Activated naive CD8-positive, alpha-beta T cell treated with anti-CD3 and anti-CD28 coated beads, Interleukin-2, amount 50 U/mL, for 24 hours (primary cell): ENCODE data around the gene DSTN.

ENCODE experiments used
- ATAC-seq: fragments of 150-1000 bp; cut with Tn5 transposase; one replicate; pipeline ENCODE4 v1.10.0; 2021
- DNase-seq: peaks from one replicate; pipeline ENCODE4 v3.0.0; 2021
- H3K27ac Mint-ChIP-seq: one replicate; pipeline ENCODE4 v1.8.0; 2021; ENCODE audit warnings: mild to moderate bottlenecking, mixed read lengths
- H3K27me3 Mint-ChIP-seq: one replicate; pipeline ENCODE4 v1.8.0; 2021; ENCODE audit warnings: mixed read lengths
- H3K36me3 Mint-ChIP-seq: one replicate; pipeline ENCODE4 v1.8.0; 2021; ENCODE audit warnings: low read depth, mixed read lengths
- H3K4me1 Mint-ChIP-seq: one replicate; pipeline ENCODE4 v1.8.0; 2021; ENCODE audit warnings: mixed read lengths
- H3K4me3 Mint-ChIP-seq: one replicate; pipeline ENCODE4 v1.8.0; 2021; ENCODE audit warnings: mild to moderate bottlenecking, moderate library complexity, mixed read lengths
- H3K9me3 Mint-ChIP-seq: one replicate; pipeline ENCODE4 v1.8.0; 2021; ENCODE audit warnings: mixed read lengths

The DSTN gene

DNA sequence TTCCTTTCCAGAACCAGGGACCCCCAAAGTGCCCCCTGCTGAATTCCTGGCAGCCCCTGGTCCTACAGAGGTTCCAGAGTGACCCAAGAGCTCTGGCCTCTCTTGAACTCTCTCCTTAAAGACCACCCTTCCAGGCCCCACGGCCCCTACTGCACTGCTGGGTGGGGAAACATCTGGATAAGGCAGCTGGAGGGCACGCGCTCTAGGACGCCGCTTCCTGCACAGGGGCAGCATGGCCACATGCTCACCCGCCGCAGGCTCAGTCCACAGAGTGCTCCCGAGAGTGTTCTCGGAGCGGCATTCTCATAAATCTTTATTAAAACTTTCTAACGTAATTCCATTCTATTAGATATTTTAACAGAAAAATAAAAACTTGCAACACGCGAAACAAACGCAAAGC is 75.1 kb downstream of the DSTN start:
- H3K4me3 Mint-ChIP-seq: no peak overlapping the region

GRCh38 chr20:17645546-17646208 is 75.8 kb downstream of the DSTN start:
- Mint-ChIP-seq H3K36me3 (no peaks in the 10 kb centered on the region), H3K4me1 (peaks cover 25% of the 10 kb centered on the region), H3K27me3 (no peaks in the 10 kb centered on the region), H3K27ac (no peak overlapping the region), H3K4me3 (no peak overlapping the region), H3K9me3 (no peaks in the 10 kb centered on the region)
- ATAC-seq (no peak), DNase-seq (no peak)

More for the DNA sequence above, 75.1 kb downstream of the DSTN start:
- ATAC-seq (no peak), DNase-seq (no peak)
- Mint-ChIP-seq H3K4me1 (peaks cover 22% of the 10 kb centered on the region), H3K27me3 (no peaks in the 10 kb centered on the region), H3K27ac (no peak overlapping the region), H3K9me3 (no peaks in the 10 kb centered on the region), H3K36me3 (no peaks in the 10 kb centered on the region)

DNA sequence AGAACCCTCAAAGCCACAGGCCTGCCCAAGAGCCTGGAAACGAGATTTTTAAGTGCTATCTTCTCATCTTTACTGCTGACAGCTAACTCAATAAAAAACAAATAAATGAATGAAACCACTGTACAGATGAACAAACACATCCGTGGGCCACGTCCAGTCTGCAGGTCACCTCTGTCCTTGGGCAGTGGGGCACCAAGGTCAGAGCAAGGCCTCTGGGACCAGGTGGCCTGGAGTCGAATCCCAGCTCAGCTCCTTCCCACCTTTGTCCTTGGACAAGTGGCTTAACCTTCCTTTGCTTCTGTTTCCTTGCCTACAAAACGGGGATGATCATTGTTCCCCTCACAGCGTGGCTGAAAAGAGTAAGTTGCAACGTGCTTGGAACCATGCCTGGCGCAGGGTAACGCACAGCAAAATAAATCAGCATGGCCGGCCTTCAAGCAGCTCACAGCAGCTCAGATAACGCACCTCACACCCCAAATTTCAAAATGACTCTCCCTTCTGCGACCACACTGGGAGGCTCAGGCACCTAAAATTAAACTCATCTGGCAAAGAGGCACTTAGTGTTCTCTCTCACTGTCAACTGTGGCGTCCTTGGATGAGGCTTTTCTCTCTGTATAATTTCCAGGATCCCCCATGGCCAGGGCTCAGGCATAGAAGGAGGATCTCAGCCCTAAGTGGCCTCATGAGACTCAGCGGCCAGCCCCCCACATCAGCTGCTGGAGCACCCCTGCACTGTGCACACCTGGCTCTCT is 76.5 kb downstream of the DSTN start:
- no peak overlapping the region for H3K4me3 Mint-ChIP-seq
- no peak overlapping the region for H3K27ac Mint-ChIP-seq
- H3K27me3 Mint-ChIP-seq: no peaks in the 10 kb centered on the region
- ATAC-seq (no peak), DNase-seq (no peak)
- no peaks in the 10 kb centered on the region for H3K36me3 Mint-ChIP-seq
- peaks cover 28% of the 10 kb centered on the region for H3K4me1 Mint-ChIP-seq
- H3K9me3 Mint-ChIP-seq: no peaks in the 10 kb centered on the region

DNA sequence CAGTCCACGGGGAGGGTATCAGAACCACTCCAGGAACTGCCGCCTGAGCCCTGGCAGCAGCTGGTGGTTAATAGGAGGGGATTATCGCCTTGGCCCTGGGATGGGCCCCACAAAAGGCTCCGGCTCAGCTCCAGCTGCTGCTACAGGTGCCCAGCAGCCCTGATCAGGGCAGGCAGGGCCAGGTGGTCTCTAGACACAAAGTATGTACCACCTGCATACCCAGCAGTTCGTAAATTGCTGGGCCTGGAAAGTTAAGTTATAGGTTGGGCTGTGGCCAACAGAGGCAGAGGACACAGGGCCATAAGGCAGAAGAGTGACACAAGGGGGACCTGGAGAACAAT is 77.1 kb downstream of the DSTN start:
- ATAC-seq: no peak
- Mint-ChIP-seq H3K4me3 (no peak overlapping the region), H3K9me3 (no peaks in the 10 kb centered on the region), H3K27me3 (no peaks in the 10 kb centered on the region), H3K27ac (no peak overlapping the region), H3K36me3 (no peaks in the 10 kb centered on the region), H3K4me1 (peaks cover 28% of the 10 kb centered on the region)
- no peak for DNase-seq

GRCh38 chr20:17647391-17648314 is 77.8 kb downstream of the DSTN start:
- Mint-ChIP-seq H3K4me1 (peaks cover 28% of the 10 kb centered on the region), H3K36me3 (no peaks in the 10 kb centered on the region), H3K27me3 (no peaks in the 10 kb centered on the region), H3K9me3 (no peaks in the 10 kb centered on the region), H3K27ac (no peak overlapping the region), H3K4me3 (no peak overlapping the region)
- DNase-seq (no peak), ATAC-seq (no peak)

DNA sequence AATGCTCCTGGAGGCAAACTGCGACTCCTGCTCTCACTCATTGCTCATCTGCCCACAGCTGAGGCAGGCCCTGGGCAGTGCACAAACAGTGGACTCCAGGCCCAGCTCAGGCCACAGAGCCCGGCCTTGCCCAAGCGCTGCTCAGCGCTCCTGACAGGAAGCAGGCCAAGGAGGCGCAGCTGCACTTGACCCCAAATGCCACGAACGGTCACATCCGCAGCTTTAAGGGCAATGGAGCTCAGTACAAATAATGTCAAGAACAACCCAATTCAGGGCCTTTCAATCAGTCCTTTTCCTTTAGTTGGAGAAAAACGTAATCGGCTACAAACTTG is 78.4 kb downstream of the DSTN start:
- Mint-ChIP-seq H3K9me3 (no peaks in the 10 kb centered on the region), H3K4me3 (no peak overlapping the region), H3K4me1 (peaks cover 28% of the 10 kb centered on the region), H3K27me3 (no peaks in the 10 kb centered on the region), H3K27ac (no peak overlapping the region), H3K36me3 (no peaks in the 10 kb centered on the region)
- no peak for DNase-seq
- ATAC-seq: no peak

- Mint-ChIP-seq H3K4me3 (no peak overlapping the region), H3K9me3 (no peaks in the 10 kb centered on the region), H3K4me1 (peaks cover 26% of the 10 kb centered on the region), H3K27me3 (no peaks in the 10 kb centered on the region), H3K36me3 (no peaks in the 10 kb centered on the region), H3K27ac (no peak overlapping the region)
- peak; percentile 57 for DNase-seq
- ATAC-seq: peak; percentile 49
Measured at GRCh38 chr20:17648791-17649730, 79.2 kb downstream of the DSTN start.

DNA sequence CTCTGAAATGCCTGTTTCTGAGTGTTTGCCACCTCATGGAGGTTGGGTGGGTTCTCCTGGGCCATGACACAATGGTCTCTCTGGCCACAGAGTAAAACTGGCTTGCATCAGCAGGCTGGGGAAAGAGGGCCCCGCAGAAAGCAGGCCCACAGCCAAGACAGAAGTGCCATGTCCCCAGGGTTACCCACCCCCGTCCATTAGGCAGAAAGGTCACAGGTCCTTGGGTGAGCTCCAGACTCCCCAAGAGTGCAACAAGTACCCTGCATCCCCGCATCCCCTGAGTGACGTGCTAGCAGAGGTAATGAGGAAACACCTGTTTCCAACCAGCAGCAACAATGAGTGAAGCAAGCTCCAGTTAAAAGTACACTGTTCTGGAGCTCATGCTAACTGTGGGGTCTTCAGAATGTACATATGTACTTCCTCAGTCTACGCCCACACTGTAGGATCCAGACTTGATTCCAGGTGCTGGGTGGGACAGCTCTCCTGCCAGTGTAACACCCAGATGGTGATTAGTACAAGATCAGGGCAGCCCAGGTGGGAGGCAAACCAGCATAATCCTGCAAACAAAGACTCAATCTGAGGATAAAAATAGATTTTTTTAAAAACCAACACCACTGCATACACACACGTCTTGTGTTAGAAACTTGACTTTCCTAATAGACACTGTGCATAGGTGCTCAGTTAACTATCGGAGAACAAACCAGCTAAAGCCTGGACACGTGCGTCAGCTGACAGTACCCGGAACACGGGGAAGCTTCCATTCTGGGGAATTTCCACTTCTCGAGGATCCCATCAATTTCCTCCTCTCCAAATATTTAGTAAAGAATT is 80.6 kb downstream of the DSTN start:
- H3K4me1 Mint-ChIP-seq: peaks cover 27% of the 10 kb centered on the region
- no peaks in the 10 kb centered on the region for H3K27me3 Mint-ChIP-seq
- H3K27ac Mint-ChIP-seq: no peak overlapping the region
- H3K4me3 Mint-ChIP-seq: no peak overlapping the region
- no peaks in the 10 kb centered on the region for H3K9me3 Mint-ChIP-seq
- ATAC-seq (no peak), DNase-seq (no peak)
- no peaks in the 10 kb centered on the region for H3K36me3 Mint-ChIP-seq

DNA sequence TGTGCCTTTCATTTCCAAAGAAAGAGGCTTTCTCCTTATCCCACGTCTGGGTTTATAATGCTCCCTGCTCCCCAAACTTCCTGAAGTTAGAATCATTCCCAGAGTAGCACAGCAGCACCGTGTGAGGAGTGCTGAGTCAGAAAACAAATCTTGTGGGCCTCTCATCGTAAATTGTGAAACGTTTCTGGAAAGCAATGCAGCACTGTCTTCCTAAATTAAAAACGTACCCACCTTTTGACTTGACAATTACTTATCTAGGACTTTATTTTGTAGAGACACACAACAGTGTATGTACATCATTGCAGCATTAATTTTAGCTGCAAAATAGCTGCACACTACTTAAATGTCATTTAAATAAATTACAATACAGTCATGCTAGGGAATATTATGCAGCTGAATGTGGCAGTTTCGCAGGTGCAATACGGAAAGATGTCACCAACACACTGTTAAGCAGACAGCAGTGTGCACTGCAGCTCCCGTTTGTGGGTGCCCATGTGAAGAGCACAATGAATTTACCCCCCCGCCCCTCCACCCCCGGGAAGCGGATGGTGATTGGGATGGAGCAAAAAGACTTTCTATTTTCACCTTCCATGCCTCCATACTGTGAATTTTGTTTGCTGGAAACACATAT is 81.4 kb downstream of the DSTN start:
- H3K36me3 Mint-ChIP-seq: no peaks in the 10 kb centered on the region
- no peaks in the 10 kb centered on the region for H3K9me3 Mint-ChIP-seq
- DNase-seq (no peak), ATAC-seq (no peak)
- H3K4me3 Mint-ChIP-seq: no peak overlapping the region
- H3K27ac Mint-ChIP-seq: no peak overlapping the region
- H3K27me3 Mint-ChIP-seq: no peaks in the 10 kb centered on the region
- H3K4me1 Mint-ChIP-seq: peaks cover 32% of the 10 kb centered on the region

DNA sequence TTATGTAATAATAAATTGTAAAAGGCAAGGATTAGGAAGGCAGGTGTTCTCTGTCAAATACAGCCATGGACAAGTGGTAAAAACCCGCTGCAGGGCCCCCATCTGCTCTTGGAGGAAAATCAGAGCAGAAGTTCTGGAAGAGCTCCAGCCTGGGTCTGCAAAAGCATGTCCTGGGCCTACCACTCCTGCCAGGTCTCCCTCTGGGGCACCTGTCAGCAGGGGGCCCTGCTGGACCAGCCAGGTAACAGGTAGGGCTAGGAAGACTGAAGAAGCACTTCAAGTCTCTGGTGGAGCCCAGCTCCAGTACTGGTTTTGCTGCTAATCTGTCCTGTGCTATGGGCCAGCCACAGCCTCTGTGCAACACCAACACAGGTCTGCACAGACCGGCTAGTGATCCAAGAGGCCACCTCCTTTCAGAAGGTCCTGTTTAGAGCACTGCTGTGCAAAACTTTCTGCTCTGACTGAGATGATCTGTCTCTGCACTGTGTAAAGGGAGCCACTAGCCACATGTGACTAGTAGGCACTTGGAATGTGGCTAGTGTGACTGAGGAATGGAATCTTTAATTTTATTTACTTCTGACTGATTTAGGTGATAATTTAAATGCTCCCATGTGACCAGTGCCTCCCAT is 82.0 kb downstream of the DSTN start:
- no peak overlapping the region for H3K4me3 Mint-ChIP-seq
- no peaks in the 10 kb centered on the region for H3K27me3 Mint-ChIP-seq
- no peak overlapping the region for H3K27ac Mint-ChIP-seq
- DNase-seq (no peak), ATAC-seq (no peak)
- H3K36me3 Mint-ChIP-seq: peaks cover 4% of the 10 kb centered on the region
- H3K4me1 Mint-ChIP-seq: peaks cover 35% of the 10 kb centered on the region
- H3K9me3 Mint-ChIP-seq: no peaks in the 10 kb centered on the region

DNA sequence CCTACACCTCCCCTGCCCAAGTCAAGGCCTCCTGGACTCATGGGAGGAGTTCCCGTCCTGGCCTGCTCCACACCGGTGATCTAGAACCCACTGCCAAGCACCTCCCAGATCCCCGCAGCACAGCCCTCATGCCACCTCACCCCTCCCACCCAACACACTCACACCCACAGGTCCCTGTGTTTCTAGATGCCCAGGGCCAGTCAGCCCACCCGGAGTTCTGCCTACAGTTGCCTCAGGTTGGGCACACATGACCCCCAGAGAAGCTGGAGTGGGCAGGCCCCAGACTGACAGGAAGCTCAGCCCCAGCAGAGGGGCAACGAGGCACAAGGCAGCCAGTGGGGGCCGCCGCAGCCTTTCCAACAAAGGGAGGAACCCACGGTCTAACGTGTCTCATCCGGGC is 82.5 kb downstream of the DSTN start:
- no peak for DNase-seq
- Mint-ChIP-seq H3K4me3 (no peak overlapping the region), H3K4me1 (peaks cover 35% of the 10 kb centered on the region), H3K9me3 (no peaks in the 10 kb centered on the region), H3K27me3 (no peaks in the 10 kb centered on the region), H3K36me3 (peaks cover 7% of the 10 kb centered on the region), H3K27ac (no peak overlapping the region)
- no peak for ATAC-seq

DNA sequence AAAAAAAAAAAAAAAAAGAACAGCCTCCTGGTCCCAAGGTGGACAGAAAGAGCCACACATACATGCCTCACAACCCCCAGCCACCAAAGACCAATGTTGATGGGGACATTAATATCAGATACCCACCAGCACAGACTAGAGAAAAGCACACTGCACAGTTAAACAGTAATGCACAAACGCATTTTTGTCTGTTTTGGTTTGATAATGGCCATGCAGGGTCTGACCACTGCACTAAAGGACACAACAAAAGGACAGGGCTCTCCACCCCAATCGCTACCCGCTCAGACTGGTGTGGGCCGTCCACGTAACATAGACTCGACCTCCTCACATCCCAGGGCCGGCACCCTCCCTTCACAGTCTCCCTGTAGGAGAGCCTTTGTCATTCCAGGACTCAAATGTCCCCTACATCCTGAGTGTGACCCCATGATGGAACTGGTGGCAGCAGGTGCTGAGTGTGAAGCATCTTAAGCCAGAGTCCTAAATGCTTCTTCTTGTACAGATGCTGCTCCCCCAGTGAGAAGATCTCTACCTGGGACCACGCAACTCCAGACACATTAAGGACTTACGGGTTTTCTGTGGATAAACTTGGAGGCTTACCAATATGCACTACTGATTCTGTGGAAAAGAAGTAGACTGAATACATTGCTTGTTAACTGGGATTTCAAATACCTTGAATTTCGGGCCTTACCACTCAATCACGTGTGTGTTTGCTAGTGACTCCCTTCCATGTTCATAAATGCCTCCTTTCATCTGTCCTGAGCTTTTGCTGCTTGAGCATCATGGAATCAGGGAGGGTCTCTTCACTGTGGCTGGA is 84.2 kb downstream of the DSTN start:
- Mint-ChIP-seq H3K36me3 (peaks cover 17% of the 10 kb centered on the region), H3K9me3 (no peaks in the 10 kb centered on the region), H3K27me3 (no peaks in the 10 kb centered on the region), H3K4me1 (peaks cover 23% of the 10 kb centered on the region), H3K4me3 (no peak overlapping the region), H3K27ac (no peak overlapping the region)
- DNase-seq: no peak
- ATAC-seq: no peak
